Measurements from ENCODE around the gene CHAD.

- TF ChIP-seq CTCF (conservative IDR thresholded peaks at IDR 0.05; ENCODE audit: low read length) (no peak), EZH2phosphoT487 (IDR thresholded peaks at IDR 0.05; ENCODE audit: borderline replicate concordance) (no peak)
Measured at GRCh38 chr17:50444841-50445715, 23.6 kb downstream of the CHAD start.
